Osteoblast (primary cell): ENCODE data around the gene ACIN1. TPM values are rescaled to one million over a fixed set of nuclear protein-coding genes. Genes with fewer than 3 reads are reported as not detected.

Experiments used
- DNase-seq: peaks from one replicate; pipeline ENCODE4 v3.0.0; 2011; ENCODE audit warnings: low spot score, mixed read lengths; ENCODE audit not compliant: insufficient read length; ENCODE audit errors: missing footprints
- H2AFZ ChIP-seq: 2 replicates; pipeline ENCODE4 v1.6.0; 2011; ENCODE audit warnings: mild to moderate bottlenecking, low read length
- H3K27ac ChIP-seq: 2 replicates; pipeline ENCODE4 v1.5.1; 2011; ENCODE audit warnings: mild to moderate bottlenecking, low read depth, low read length, moderate library complexity
- H3K27me3 ChIP-seq: 2 replicates; pipeline ENCODE4 v1.6.0; 2012; ENCODE audit warnings: mild to moderate bottlenecking, control low read depth, inconsistent platforms, low read length, moderate library complexity; ENCODE audit not compliant: insufficient read depth
- H3K36me3 ChIP-seq: 2 replicates; pipeline ENCODE4 v1.5.1; 2011; ENCODE audit warnings: mild to moderate bottlenecking, low read length, control low read depth, moderate library complexity; ENCODE audit not compliant: insufficient read depth
- H3K4me1 ChIP-seq: 2 replicates; pipeline ENCODE4 v1.5.1; 2011; ENCODE audit warnings: mild to moderate bottlenecking, low read length, control low read depth, moderate library complexity; ENCODE audit not compliant: insufficient read depth
- H3K4me2 ChIP-seq: 2 replicates; pipeline ENCODE4 v1.6.0; 2011; ENCODE audit warnings: mild to moderate bottlenecking, low read length; ENCODE audit not compliant: insufficient read depth
- H3K4me3 ChIP-seq: fragments of 200-600 bp; sonication (generic); 3 replicates; pipeline ENCODE4 v1.5.1; 2012; ENCODE audit warnings: mild to moderate bottlenecking, low read length, inconsistent platforms; ENCODE audit not compliant: insufficient read depth
- H3K79me2 ChIP-seq: 2 replicates; pipeline ENCODE4 v1.6.0; 2012; ENCODE audit warnings: mild to moderate bottlenecking, low read length, control low read depth, inconsistent platforms; ENCODE audit not compliant: insufficient read depth
- H3K9me3 ChIP-seq: 2 replicates; pipeline ENCODE4 v1.5.1; 2011; ENCODE audit warnings: low read depth, low read length, control low read depth
- H4K20me1 ChIP-seq: 2 replicates; pipeline ENCODE4 v1.6.0; 2012; ENCODE audit warnings: mild to moderate bottlenecking, low read length, control low read depth; ENCODE audit not compliant: insufficient read depth
- total RNA-seq: library from RNA; depleted of rRNA; stranded (reverse); fragments of >200 nt; gene quantifications from 2 replicates; pipeline ENCODE4 v1.2.3, GENCODE V29; 2012
- TF ChIP-seq, protein P1 (sequence below): IDR thresholded peaks from 2 replicates; pipeline ENCODE4 v1.5.1; 2011; ENCODE audit warnings: mild to moderate bottlenecking, low read depth, low read length, moderate library complexity; ENCODE audit errors: extremely low read depth

ACIN1 gene, protein sequence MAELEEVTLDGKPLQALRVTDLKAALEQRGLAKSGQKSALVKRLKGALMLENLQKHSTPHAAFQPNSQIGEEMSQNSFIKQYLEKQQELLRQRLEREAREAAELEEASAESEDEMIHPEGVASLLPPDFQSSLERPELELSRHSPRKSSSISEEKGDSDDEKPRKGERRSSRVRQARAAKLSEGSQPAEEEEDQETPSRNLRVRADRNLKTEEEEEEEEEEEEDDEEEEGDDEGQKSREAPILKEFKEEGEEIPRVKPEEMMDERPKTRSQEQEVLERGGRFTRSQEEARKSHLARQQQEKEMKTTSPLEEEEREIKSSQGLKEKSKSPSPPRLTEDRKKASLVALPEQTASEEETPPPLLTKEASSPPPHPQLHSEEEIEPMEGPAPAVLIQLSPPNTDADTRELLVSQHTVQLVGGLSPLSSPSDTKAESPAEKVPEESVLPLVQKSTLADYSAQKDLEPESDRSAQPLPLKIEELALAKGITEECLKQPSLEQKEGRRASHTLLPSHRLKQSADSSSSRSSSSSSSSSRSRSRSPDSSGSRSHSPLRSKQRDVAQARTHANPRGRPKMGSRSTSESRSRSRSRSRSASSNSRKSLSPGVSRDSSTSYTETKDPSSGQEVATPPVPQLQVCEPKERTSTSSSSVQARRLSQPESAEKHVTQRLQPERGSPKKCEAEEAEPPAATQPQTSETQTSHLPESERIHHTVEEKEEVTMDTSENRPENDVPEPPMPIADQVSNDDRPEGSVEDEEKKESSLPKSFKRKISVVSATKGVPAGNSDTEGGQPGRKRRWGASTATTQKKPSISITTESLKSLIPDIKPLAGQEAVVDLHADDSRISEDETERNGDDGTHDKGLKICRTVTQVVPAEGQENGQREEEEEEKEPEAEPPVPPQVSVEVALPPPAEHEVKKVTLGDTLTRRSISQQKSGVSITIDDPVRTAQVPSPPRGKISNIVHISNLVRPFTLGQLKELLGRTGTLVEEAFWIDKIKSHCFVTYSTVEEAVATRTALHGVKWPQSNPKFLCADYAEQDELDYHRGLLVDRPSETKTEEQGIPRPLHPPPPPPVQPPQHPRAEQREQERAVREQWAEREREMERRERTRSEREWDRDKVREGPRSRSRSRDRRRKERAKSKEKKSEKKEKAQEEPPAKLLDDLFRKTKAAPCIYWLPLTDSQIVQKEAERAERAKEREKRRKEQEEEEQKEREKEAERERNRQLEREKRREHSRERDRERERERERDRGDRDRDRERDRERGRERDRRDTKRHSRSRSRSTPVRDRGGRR
- total RNA-seq = 90.5 and 103 TPM in 2 replicates

GRCh38 chr14:23094666-23095195, at the start of gene ACIN1:
Gene ACIN1, minus strand, starts transcription at chr14:23095136. Its CDS starts 24 bp downstream, at chr14:23095112.
- peak within 1 kb of the TSS; percentile 80 for H3K4me3 ChIP-seq
- peak within 1 kb of the TSS; percentile 87 for H2AFZ ChIP-seq
- no peaks in the 10 kb centered on the region for H3K27me3 ChIP-seq
- peaks cover 54% of the 10 kb centered on the region for H3K36me3 ChIP-seq
- H3K4me1 ChIP-seq = peaks cover 26% of the 10 kb centered on the region
- DNase-seq = peak; percentile 92
- H3K9me3 ChIP-seq = no peaks in the 10 kb centered on the region
- H4K20me1 ChIP-seq = peaks cover 50% of the 10 kb centered on the region
- TF ChIP-seq, protein P1, sequence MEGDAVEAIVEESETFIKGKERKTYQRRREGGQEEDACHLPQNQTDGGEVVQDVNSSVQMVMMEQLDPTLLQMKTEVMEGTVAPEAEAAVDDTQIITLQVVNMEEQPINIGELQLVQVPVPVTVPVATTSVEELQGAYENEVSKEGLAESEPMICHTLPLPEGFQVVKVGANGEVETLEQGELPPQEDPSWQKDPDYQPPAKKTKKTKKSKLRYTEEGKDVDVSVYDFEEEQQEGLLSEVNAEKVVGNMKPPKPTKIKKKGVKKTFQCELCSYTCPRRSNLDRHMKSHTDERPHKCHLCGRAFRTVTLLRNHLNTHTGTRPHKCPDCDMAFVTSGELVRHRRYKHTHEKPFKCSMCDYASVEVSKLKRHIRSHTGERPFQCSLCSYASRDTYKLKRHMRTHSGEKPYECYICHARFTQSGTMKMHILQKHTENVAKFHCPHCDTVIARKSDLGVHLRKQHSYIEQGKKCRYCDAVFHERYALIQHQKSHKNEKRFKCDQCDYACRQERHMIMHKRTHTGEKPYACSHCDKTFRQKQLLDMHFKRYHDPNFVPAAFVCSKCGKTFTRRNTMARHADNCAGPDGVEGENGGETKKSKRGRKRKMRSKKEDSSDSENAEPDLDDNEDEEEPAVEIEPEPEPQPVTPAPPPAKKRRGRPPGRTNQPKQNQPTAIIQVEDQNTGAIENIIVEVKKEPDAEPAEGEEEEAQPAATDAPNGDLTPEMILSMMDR = no peak
- peak within 1 kb of the TSS; percentile 89 for H3K27ac ChIP-seq
- peak within 1 kb of the TSS; percentile 87 for H3K4me2 ChIP-seq
- H3K79me2 ChIP-seq = peaks cover 81% of the 10 kb centered on the region

DNA sequence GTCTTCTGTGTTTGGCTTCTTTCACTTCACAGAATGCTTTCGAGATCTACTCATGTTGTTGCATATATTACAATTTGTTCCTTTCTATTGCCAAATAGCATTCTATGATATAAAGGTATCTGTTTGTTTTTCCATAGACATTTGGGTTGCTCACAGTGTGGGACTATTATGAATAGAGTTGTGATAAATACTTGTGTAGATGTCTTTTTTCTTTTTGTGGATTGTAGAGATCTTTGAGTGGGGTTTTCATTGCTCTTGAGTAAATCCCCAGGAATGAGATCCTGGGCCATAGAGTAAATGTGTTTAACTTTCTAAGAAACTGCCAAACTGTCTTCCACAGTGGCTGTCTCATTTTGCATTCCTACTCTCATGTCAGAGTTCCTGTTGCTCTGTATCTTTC, 49.0 kb upstream of the ACIN1 start:
- no peak overlapping the region for H3K4me2 ChIP-seq
- peaks cover 6% of the 10 kb centered on the region for H3K27me3 ChIP-seq
- no peaks in the 10 kb centered on the region for H3K9me3 ChIP-seq
- peaks cover 9% of the 10 kb centered on the region for H3K4me1 ChIP-seq
- no peaks in the 10 kb centered on the region for H4K20me1 ChIP-seq
- H3K79me2 ChIP-seq = no peaks in the 10 kb centered on the region
- DNase-seq = no peak
- H3K4me3 ChIP-seq = no peak overlapping the region
- no peak overlapping the region for H3K27ac ChIP-seq
- TF ChIP-seq, protein P1 = no peak
- no peak overlapping the region for H2AFZ ChIP-seq
- no peaks in the 10 kb centered on the region for H3K36me3 ChIP-seq

DNA sequence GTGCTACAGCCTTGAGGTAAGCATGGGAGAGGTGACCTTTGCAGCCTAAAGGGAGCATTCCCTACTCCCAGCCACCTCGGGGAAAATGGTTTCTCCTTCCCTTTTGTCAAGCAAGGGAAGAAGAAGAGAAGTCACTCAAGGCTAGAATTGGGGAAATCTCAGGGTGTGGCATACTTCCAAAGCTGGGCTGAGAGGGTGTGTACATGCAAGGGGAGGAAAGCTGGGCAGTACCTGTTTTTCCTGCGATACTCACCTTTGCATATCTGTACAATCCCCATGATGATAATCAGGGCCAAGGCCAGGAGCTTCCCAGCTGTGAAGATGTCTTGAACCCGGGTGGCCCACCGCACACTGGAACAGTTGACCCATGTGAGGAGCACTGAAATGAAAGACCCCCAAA, 47.9 kb upstream of the ACIN1 start:
- H3K4me1 ChIP-seq = peaks cover 9% of the 10 kb centered on the region
- DNase-seq = no peak
- no peaks in the 10 kb centered on the region for H3K36me3 ChIP-seq
- peaks cover 6% of the 10 kb centered on the region for H3K27me3 ChIP-seq
- H3K27ac ChIP-seq = no peak overlapping the region
- H3K4me2 ChIP-seq = no peak overlapping the region
- no peak overlapping the region for H2AFZ ChIP-seq
- no peaks in the 10 kb centered on the region for H3K79me2 ChIP-seq
- TF ChIP-seq, protein P1 = no peak
- H3K9me3 ChIP-seq = no peaks in the 10 kb centered on the region
- no peaks in the 10 kb centered on the region for H4K20me1 ChIP-seq
- no peak overlapping the region for H3K4me3 ChIP-seq
